A673 (cell line): Measurements from ENCODE around the gene CLCNKA. TPM values are rescaled to one million over a fixed set of nuclear protein-coding genes. Genes with fewer than 3 reads are reported as not detected.
"Not testable (repeated sequence)": the region's sequence is repeated elsewhere in the genome, so short reads cannot be mapped to it uniquely, and the experiment has no call there.

Experiments used
- BruUV-seq: library from RNA; stranded (reverse); fragments of 400-500 nt; replicated peaks from 2 replicates; lab custom pipeline; 2021; lab: Mats Ljungman, UMichigan
- CTCF ChIA-PET: fragments of 300-600 bp; sonication (Branson Sonifier 250); formaldehyde crosslinking; loops from one replicate; lab custom pipeline; 2022; ENCODE audit warnings: antibody characterized with exemption; lab: Charles Lee
- POLR2A ChIA-PET: fragments of 300-600 bp; sonication (Branson Sonifier 250); formaldehyde crosslinking; loops from one replicate; lab custom pipeline; 2022; ENCODE audit warnings: antibody characterized with exemption; ENCODE audit not compliant: low non-redundant PET; lab: Charles Lee
- DNase-seq: peaks from one replicate; pipeline ENCODE4 v3.0.0-alpha.2; 2015; ENCODE audit warnings: low spot score
- H3K27ac ChIP-seq: fragments of 200-600 bp; sonication (generic); 2 replicates; pipeline ENCODE4 v1.5.1; 2016; ENCODE audit warnings: mixed run types, low read depth, mild to moderate bottlenecking, mixed read lengths, antibody characterized with exemption, low read length; ENCODE audit not compliant: poor library complexity, severe bottlenecking
- H3K27me3 ChIP-seq: fragments of 200-600 bp; sonication (generic); replicated peaks from 2 replicates; pipeline ENCODE4 v1.6.1; 2017; ENCODE audit warnings: mixed run types, low read depth, mild to moderate bottlenecking, mixed read lengths, antibody characterized with exemption, low read length; ENCODE audit not compliant: insufficient read depth, poor library complexity
- H3K36me3 ChIP-seq: fragments of 200-600 bp; sonication (generic); 2 replicates; pipeline ENCODE4 v1.6.1; 2016; ENCODE audit warnings: mixed run types, mild to moderate bottlenecking, mixed read lengths, antibody characterized with exemption, low read length; ENCODE audit not compliant: insufficient read depth, poor library complexity, severe bottlenecking
- H3K4me1 ChIP-seq: fragments of 200-600 bp; sonication (generic); 2 replicates; pipeline ENCODE4 v1.6.1; 2017; ENCODE audit warnings: mixed run types, mild to moderate bottlenecking, mixed read lengths, antibody characterized with exemption, low read length; ENCODE audit not compliant: insufficient read depth, poor library complexity, severe bottlenecking
- H3K4me3 ChIP-seq: fragments of 200-600 bp; sonication (generic); 2 replicates; pipeline ENCODE4 v1.5.1; 2016; ENCODE audit warnings: low read depth, mixed run types, mild to moderate bottlenecking, mixed read lengths, low read length; ENCODE audit not compliant: poor library complexity, severe bottlenecking
- H3K9me3 ChIP-seq: fragments of 200-600 bp; sonication (generic); 2 replicates; pipeline ENCODE4 v1.6.1; 2016; ENCODE audit warnings: mixed run types, low read depth, mild to moderate bottlenecking, mixed read lengths, antibody characterized with exemption, low read length; ENCODE audit not compliant: poor library complexity, severe bottlenecking
- CTCF ChIP-seq: fragments of 300-800, 200-600 bp; sonication (generic); conservative IDR thresholded peaks from 2 replicates; pipeline ENCODE4 v1.5.1; 2017; ENCODE audit warnings: low read depth, mild to moderate bottlenecking, antibody characterized with exemption, low read length, moderate library complexity, mixed read lengths
- EZH2 ChIP-seq: fragments of 200-600 bp; sonication (generic); IDR thresholded peaks from 2 replicates; pipeline ENCODE4 v1.6.1; 2017; ENCODE audit warnings: borderline replicate concordance, low read depth, mild to moderate bottlenecking, mixed read lengths, antibody characterized with exemption, low read length; ENCODE audit not compliant: poor library complexity, severe bottlenecking
- intact Hi-C: fragments of 100-400 bp; cut with micrococcal nuclease; formaldehyde crosslinking; loops from one replicate; pipeline ENCODE4 v1.10.0; 2022; ENCODE audit not compliant: unreplicated experiment
- total RNA-seq: library from RNA; stranded (reverse); gene quantifications from 2 replicates; pipeline ENCODE4 v1.2.3, GENCODE V29; 2021

The CLCNKA gene
- total RNA-seq, 1 experiment from 2014 or later = not detected

DNA sequence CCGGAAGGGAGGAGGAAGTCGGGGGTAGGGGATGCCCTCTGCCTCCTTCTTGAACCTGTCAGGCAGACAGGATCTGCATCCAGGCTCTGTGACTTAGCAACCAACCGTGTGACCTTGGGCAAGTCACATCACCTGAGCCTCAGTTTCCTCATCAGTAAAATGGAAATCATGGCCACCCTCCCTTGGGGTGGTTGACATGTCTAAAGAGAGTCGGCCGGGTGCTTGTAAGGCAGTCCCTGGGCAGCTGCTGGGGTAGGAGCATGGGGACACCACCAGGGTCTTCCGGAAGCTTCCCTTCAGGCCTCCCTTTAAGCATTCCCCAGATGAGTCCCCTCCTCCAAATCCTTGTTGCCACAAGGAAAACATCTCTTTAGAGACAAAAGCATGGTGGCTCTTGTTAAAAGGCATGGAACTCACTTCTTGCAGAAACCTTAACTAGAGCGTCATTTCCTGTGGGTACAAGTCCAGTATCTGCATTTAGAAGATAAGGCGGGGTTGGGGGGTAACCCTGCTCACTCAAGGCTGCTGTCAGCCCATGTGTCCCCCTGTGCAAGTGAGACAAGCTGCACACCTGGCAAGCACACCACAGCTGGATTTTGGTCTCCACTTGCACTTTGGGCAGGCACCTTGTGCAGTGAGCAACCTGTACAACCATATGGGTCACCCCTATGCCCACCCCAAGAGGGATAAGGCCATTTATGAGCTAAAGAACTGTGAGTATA is 32.1 kb downstream of the CLCNKA start:
- ChIA-PET CTCF (no interaction called here), POLR2A (interaction anchor here (0.5 kb wide), 1 partner anchor 16 kb away, joined by 5 read pairs; no protein-coding TSS in a partner anchor)
- Histone ChIP-seq H3K4me1 (no peaks in the 10 kb centered on the region), H3K9me3 (no peaks in the 10 kb centered on the region), H3K36me3 (no peaks in the 10 kb centered on the region), H3K27me3 (no peaks in the 10 kb centered on the region), H3K4me3 (no peak overlapping the region), H3K27ac (no peak overlapping the region)
- no TSS peak for BruUV-seq
- intact Hi-C loops = no loop called here
- TF ChIP-seq CTCF = no peak
- no peak for TF ChIP-seq EZH2
- DNase-seq = no peak

GRCh38 chr1:16054598-16055540 is 33.0 kb downstream of the CLCNKA start:
- DNase-seq = no peak
- H3K4me1 ChIP-seq = no peaks in the 10 kb centered on the region
- no peaks in the 10 kb centered on the region for H3K27me3 ChIP-seq
- TF ChIP-seq EZH2 (no peak), CTCF (no peak)
- CTCF ChIA-PET = no interaction called here
- POLR2A ChIA-PET = no interaction called here
- intact Hi-C loops = loop anchor here (5.0 kb wide), 1 partner anchor 253 kb away; no protein-coding TSS in a partner anchor
- H3K4me3 ChIP-seq = no peak overlapping the region
- H3K27ac ChIP-seq = no peak overlapping the region
- H3K9me3 ChIP-seq = no peaks in the 10 kb centered on the region
- BruUV-seq = no TSS peak
- H3K36me3 ChIP-seq = no peaks in the 10 kb centered on the region

DNA sequence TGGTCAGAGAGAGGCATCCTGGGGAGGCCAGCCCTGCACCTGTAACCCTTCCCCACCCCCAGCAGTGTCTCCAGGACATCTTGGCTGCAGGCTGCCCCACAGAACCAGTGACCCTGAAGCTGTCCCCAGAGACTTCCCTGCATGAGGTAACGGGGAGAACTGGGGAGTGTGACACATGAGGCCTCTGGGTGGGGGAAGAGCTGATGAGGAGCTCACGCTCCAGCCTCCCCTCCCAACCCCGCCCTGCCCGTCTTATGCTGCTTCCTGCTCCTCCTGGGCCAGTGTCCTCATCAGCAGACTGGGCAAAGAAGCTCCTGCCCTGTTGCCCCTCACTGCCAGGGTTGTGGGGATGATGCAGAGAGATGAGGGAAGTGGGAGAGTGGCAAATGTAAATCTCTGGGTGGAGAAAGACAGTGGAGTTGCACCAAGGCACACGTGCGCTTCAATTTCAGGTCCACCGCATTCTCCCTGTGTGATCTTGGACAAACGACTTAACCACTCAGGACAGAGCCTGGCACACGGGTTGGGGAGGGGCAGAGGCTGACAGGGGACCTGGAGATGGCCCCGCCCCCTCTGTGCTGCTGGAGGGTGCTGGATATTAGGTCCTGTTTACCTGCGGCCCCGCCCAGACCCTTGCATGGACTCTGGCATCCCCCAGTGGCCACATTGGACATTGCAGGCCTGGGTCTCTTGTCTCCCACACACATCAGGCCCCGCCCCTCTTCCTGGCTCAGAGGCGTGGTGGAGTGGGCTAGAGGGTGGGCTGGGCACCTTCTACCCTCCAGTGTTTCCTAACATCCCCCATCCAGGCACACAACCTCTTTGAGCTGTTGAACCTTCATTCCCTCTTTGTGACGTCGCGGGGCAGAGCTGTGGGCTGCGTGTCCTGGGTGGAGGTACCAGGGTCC is 34.0 kb downstream of the CLCNKA start:
- no peak overlapping the region for H3K27ac ChIP-seq
- intact Hi-C loops = loop anchor here (1.0 to 5.0 kb wide), 2 partner anchors 47 to 254 kb away; no protein-coding TSS in a partner anchor
- no TSS peak for BruUV-seq
- no peaks in the 10 kb centered on the region for H3K36me3 ChIP-seq
- no peaks in the 10 kb centered on the region for H3K4me1 ChIP-seq
- DNase-seq = peak; percentile 92
- ChIA-PET POLR2A (no interaction called here), CTCF (interaction anchor here (0.6 kb wide), 1 partner anchor 240 kb away, joined by 5 read pairs; no protein-coding TSS in a partner anchor)
- H3K4me3 ChIP-seq = no peak overlapping the region
- TF ChIP-seq CTCF (peak; percentile 96), EZH2 (no peak)
- no peaks in the 10 kb centered on the region for H3K9me3 ChIP-seq
- no peaks in the 10 kb centered on the region for H3K27me3 ChIP-seq

- H3K9me3 ChIP-seq, H3K4me3 ChIP-seq, DNase-seq, H3K4me1 ChIP-seq, H3K36me3 ChIP-seq, H3K27ac ChIP-seq, H3K27me3 ChIP-seq, POLR2A ChIA-PET, BruUV-seq: not testable (repeated sequence)
- CTCF ChIA-PET = interaction anchor here (0.6 kb wide), 1 partner anchor 241 kb away, joined by 5 read pairs; no protein-coding TSS in a partner anchor
- intact Hi-C loops = loop anchor here (1.0 to 5.0 kb wide), 2 partner anchors 47 to 254 kb away; no protein-coding TSS in a partner anchor
Observed at GRCh38 chr1:16056521-16056912, 34.7 kb downstream of the CLCNKA start.
